ENCODE measurements around the gene ST8SIA3. TPM values are rescaled to one million over a fixed set of nuclear protein-coding genes. Genes with fewer than 3 reads are reported as not detected.

ST8SIA3 gene, protein sequence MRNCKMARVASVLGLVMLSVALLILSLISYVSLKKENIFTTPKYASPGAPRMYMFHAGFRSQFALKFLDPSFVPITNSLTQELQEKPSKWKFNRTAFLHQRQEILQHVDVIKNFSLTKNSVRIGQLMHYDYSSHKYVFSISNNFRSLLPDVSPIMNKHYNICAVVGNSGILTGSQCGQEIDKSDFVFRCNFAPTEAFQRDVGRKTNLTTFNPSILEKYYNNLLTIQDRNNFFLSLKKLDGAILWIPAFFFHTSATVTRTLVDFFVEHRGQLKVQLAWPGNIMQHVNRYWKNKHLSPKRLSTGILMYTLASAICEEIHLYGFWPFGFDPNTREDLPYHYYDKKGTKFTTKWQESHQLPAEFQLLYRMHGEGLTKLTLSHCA
- under 1 TPM in 1 of 6 donors, not detected in 5; under 0.01 TPM for total RNA-seq

- ATAC-seq (ENCODE audit: low FRiP score in 2 of 2), result no peak
- WGBS, 2 donors, result 1 to 4% methylated on average over 10 to 21 of the region's 38 CpGs
- H3K9me3 ChIP-seq, result no peaks in the 10 kb centered on the region
- no peaks in the 10 kb centered on the region for H3K36me3 ChIP-seq
- TF ChIP-seq POLR2A (IDR thresholded peaks at IDR 0.05) (no peak), POLR2AphosphoS5 (IDR thresholded peaks at IDR 0.05) (no peak), CTCF (IDR thresholded peaks at IDR 0.05) (no peak), EP300 (IDR thresholded peaks at IDR 0.05) (no peak)
- no peak within 1 kb of the TSS for H3K27ac ChIP-seq
- H3K27me3 ChIP-seq, result peaks cover 0 to 27% (median 12%) of the 10 kb centered on the region in 4 donors
- H3K4me3 ChIP-seq, result no peak within 1 kb of the TSS
- H3K4me1 ChIP-seq, result peaks cover 0 to 15% (median 0%) of the 10 kb centered on the region in 4 donors
- peak in 1 of 2 donors; percentile 55 for DNase-seq
These were observed at the start of gene ST8SIA3 for GRCh38 chr18:57352271-57352701. Gene ST8SIA3, plus strand, starts transcription at chr18:57352557. Its CDS starts 290 bp downstream, at chr18:57352847.

DNA sequence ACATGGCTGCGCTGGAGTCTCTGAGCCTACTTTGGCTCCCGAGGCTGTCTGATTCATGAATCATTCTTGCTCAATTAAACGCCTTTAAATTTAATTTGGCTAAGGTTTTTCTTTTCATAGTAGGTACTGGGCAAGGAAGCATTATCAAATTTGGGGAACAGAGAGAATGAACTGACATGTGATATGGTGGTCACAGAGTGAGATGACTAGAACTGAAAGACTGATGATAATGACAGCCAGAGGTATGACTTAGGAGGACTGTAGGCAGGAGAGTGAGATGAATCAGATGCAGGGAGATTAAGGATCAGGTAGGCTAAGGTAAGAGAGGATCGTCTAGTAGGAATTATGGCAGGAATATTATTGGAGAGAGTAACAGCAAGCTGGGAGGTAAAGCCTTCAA, 40.9 kb upstream of the ST8SIA3 start:
- DNase-seq (no peak), ATAC-seq (ENCODE audit: low FRiP score in 2 of 2) (no peak)
- Histone ChIP-seq H3K27ac (no peak overlapping the region), H3K36me3 (no peaks in the 10 kb centered on the region), H3K4me1 (no peaks in the 10 kb centered on the region), H3K9me3 (no peaks in the 10 kb centered on the region), H3K27me3 (no peaks in the 10 kb centered on the region), H3K4me3 (no peak overlapping the region)
- WGBS, 2 donors, result 84% methylated on average over 4 of the region's 4 CpGs
- no peak for TF ChIP-seq POLR2A (IDR thresholded peaks at IDR 0.05)
- no peak for TF ChIP-seq POLR2AphosphoS5 (IDR thresholded peaks at IDR 0.05)
- TF ChIP-seq EP300 (IDR thresholded peaks at IDR 0.05), result no peak
- TF ChIP-seq CTCF (IDR thresholded peaks at IDR 0.05), result no peak

DNA sequence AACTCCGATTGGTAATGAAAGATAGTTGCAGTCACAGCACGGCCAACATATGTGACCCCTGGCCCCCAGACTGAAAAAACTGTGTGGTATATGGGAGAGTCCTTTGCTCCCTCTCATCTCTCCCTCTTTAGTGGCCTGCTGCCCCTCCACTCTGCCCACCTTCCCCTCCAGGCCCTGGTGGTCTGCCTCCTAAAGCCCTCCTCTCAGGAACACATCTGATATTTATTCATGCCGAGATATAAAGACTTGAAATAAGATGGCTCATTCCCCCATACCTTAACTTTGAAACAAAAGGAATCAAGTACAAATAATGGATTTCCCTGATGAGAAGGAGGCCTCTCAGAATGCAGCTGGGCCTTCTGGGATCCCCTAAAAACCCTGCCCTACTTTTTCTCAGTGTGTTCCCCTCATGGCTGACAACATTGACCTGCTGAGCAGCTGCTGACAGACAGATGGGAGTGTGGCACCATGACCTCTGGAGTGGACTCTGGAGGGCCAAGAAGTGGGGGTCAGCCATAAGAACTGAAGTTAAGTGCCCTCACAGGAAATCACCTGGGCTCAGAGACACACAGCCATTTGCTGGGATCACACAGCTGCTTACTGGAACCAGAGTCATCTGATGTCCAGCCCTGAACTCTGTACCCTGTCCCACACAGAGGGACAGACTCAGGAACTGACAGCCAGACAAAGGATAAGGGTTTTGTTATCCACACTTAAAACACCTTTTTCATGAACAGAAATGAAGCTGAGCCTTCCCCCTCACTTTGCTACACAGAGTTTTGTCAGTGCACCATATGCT, 39.8 kb upstream of the ST8SIA3 start:
- no peak for DNase-seq
- Histone ChIP-seq H3K4me1 (no peaks in the 10 kb centered on the region), H3K9me3 (no peaks in the 10 kb centered on the region), H3K27me3 (no peaks in the 10 kb centered on the region), H3K27ac (no peak overlapping the region), H3K36me3 (no peaks in the 10 kb centered on the region), H3K4me3 (no peak overlapping the region)
- TF ChIP-seq EP300 (IDR thresholded peaks at IDR 0.05), result no peak
- no peak for TF ChIP-seq POLR2A (IDR thresholded peaks at IDR 0.05)
- TF ChIP-seq POLR2AphosphoS5 (IDR thresholded peaks at IDR 0.05), result no peak
- TF ChIP-seq CTCF (IDR thresholded peaks at IDR 0.05), result no peak
- no peak for ATAC-seq (ENCODE audit: low FRiP score in 2 of 2)
- 72 to 78% methylated on average over 3 of the region's 3 CpGs for WGBS, 2 donors

DNA sequence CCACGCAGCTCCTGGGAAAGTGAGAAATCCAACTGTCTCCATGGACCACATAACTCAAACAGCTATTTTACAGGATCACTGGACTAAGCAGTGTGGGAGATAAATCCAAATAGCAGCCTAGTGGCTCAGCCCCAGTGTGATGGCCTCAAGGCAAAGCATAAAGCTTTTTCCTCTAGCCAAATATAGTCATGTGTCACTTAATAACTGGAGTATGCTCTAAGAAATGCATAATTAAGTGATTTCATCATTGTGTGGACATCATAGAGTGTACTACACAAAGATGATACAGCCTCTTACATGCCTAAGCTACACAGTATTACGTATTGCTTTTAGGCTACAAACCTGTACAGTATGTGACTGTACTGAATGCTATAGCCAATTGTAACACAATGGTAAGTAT, 31.8 kb upstream of the ST8SIA3 start:
- 58% methylated on average over 2 of the region's 2 CpGs for WGBS, 2 donors
- no peaks in the 10 kb centered on the region for H3K27me3 ChIP-seq
- no peaks in the 10 kb centered on the region for H3K9me3 ChIP-seq
- DNase-seq (no peak), ATAC-seq (ENCODE audit: low FRiP score in 2 of 2) (no peak)
- H3K27ac ChIP-seq, result no peak overlapping the region
- no peaks in the 10 kb centered on the region for H3K4me1 ChIP-seq
- TF ChIP-seq POLR2A (IDR thresholded peaks at IDR 0.05) (no peak), CTCF (IDR thresholded peaks at IDR 0.05) (no peak), EP300 (IDR thresholded peaks at IDR 0.05) (no peak), POLR2AphosphoS5 (IDR thresholded peaks at IDR 0.05) (no peak)
- H3K4me3 ChIP-seq, result no peak overlapping the region
- H3K36me3 ChIP-seq, result no peaks in the 10 kb centered on the region

Data from upper lobe of left lung (tissue), 6 donors.